Vein endothelial cell (primary cell): Measurements from ENCODE around the gene HLA-DQA1. TPM values are rescaled to one million over a fixed set of nuclear protein-coding genes. Genes with fewer than 3 reads are reported as not detected.

Experiments used
- total RNA-seq: library from RNA; depleted of rRNA; stranded (reverse); fragments of >200 nt; gene quantifications from 2 replicates; pipeline ENCODE4 v1.2.3, GENCODE V29; 2012

The HLA-DQA1 gene
- total RNA-seq = not detected in 2 replicates

DNA sequence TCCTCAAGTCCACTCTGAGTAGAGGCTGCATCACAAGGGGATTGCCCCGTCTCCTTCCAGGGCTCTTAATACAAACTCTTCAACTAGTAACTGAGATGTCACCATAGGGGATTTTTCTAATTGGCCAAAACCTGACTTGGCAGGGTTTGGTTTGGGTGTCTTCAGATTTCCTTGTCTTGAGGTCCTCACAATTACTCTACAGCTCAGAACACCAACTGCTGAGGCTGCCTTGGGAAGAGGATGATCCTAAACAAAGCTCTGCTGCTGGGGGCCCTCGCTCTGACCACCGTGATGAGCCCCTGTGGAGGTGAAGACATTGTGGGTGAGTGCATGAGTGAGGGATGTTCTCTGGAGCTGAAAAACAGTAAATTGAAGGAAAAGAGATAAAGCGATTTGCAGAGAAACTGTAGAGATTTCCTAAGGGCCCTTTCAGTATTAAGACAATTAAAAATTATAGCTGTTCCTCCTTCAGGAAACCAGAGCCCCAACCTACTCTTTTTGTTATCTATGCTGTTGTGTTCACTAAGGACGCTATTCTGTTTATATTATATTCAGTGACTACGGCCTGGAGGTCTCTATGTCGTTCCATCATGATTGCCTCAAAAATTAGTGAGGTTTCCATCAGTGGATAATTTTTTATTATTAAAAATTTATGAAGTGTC lies at the start of gene HLA-DQA1:
Gene HLA-DQA1 (plus strand): TSS at position 188 of the 662 bp plus-strand sequence. CDS start 53 bp downstream, at position 241.

DNA sequence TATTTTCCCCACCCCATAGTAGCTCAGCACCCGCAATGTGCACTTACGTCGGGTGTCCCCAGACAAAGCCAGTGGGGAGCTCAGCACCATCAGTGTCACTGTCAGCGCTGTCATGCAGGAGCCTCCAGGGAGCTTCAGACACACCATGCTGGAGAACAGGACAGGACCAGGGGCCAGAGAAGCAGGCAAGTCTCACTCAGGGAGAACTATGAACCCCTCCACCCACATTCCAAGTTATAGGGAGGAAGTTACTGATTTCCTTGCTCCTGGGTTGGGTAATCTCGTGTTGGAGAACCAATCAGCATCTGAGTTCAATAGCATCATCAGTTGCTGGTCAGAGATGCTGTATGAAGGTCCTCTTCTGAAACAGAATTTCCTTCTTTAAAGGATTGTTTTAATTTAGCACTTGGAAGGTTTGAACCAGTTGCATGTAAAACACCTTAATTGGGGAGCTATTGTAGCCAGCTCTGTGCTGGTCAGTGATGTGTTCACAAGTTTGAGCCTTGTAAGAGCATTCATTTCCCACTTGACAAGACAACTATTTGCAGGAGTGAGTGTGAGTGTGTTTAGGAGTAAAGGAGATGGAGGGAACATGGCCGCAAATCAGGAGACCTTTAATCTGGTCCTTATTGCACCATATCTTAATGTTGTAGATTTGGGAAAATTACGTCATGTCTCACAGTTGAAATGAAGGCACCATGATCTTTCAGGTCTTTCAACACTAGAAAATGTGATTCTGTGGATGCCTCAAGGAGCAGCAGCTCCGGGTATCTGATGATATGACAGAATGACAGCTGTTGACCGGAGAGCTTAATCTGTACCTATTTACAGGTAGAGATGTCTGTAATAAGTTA lies 47.4 kb upstream of the HLA-DQA1 start, which contains the start of gene HLA-DRB1:
Gene HLA-DRB1 (minus strand): TSS at position 253 of the 854 bp plus-strand sequence. CDS start 106 bp downstream, at position 147.

DNA sequence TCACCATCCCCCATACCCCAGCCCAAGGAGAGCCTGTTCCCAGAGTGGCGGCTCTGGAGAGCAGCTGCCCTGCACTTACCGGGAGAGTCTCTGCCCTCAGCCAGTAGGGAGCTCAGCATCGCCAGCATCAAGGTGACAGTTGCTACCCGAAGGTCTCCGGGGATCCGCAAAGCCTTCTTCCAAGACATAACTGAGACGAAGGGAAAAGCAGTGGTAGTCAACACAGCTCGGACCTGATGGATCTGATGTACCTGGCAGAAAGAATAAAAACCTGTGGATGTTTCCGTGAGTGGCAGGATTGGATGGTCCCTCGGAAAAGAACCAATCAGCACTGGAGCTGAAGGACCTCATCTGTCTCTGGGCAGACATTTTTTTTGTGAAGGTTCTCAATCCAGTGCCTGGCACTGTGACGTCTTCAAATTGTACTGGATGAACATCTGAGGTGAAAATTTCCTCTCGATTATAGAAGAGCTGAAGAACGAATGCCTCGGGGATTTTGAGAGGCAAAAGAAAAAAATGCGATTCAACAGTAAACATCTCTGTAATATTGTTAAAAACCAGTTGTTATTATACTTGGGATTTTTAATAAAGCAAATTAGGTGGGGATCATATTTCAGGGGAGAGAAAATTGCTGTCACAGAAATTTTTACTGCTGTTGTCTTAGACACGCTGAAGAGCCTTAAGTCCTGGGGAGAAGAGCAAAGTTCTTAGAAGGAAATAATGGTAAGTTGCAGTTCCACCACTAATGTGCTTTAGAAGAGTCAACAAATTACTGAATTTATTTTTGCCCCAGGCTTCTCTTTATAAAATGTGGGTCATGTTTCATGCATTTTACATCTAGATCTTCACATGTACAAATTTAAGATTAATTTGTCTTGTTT lies 29.5 kb downstream of the HLA-DQA1 start, which contains the start of gene HLA-DQB1:
Gene HLA-DQB1 (minus strand): TSS at position 238 of the 881 bp plus-strand sequence. CDS start 50 bp downstream, at position 188.

Other genes starting within 250 kb of the HLA-DQA1 start
- gene BTNL2, start 230.2 kb upstream of the HLA-DQA1 start, total RNA-seq = not detected in 2 replicates
- not detected in 2 replicates for gene HLA-DRA, start 197.5 kb upstream of the HLA-DQA1 start, total RNA-seq
- 0.33 TPM in 1 of 2 replicates, not detected in the other for gene HLA-DRB5, start 107.1 kb upstream of the HLA-DQA1 start, total RNA-seq
- 0.10 and 1.3 TPM in 2 replicates for gene HLA-DRB1, start 47.6 kb upstream of the HLA-DQA1 start, total RNA-seq
- gene HLA-DQB1, start 29.3 kb downstream of the HLA-DQA1 start, total RNA-seq = not detected in 2 replicates
- gene HLA-DQA2, start 104.0 kb downstream of the HLA-DQA1 start, total RNA-seq = 0.19 TPM in 1 of 2 replicates, not detected in the other
- not detected in 2 replicates for gene HLA-DQB2, start 126.1 kb downstream of the HLA-DQA1 start, total RNA-seq
- gene HLA-DOB, start 179.6 kb downstream of the HLA-DQA1 start, total RNA-seq = under 0.01 and 0.19 TPM in 2 replicates
- 18.3 and 21.6 TPM in 2 replicates for gene TAP2, start 201.3 kb downstream of the HLA-DQA1 start, total RNA-seq
- gene PSMB8, start 206.6 kb downstream of the HLA-DQA1 start, total RNA-seq = 32.2 and 34.3 TPM in 2 replicates
- gene TAP1, start 216.3 kb downstream of the HLA-DQA1 start, total RNA-seq = 25.5 and 29.3 TPM in 2 replicates
- 2.9 and 3.9 TPM in 2 replicates for gene PSMB9, start 216.8 kb downstream of the HLA-DQA1 start, total RNA-seq